GM21360 (cell line): ENCODE measurements around the gene IFIT1B.
"Not testable (repeated sequence)": the region's sequence is repeated elsewhere in the genome, so short reads cannot be mapped to it uniquely, and the experiment has no call there.

Experiments
- ATAC-seq: cut with Tn5 transposase; IDR thresholded peaks from one replicate; pipeline ENCODE4 v1.9.1; 2021; ENCODE audit warnings: mild to moderate bottlenecking, moderate library complexity; ENCODE audit not compliant: unreplicated experiment

Gene IFIT1B, protein sequence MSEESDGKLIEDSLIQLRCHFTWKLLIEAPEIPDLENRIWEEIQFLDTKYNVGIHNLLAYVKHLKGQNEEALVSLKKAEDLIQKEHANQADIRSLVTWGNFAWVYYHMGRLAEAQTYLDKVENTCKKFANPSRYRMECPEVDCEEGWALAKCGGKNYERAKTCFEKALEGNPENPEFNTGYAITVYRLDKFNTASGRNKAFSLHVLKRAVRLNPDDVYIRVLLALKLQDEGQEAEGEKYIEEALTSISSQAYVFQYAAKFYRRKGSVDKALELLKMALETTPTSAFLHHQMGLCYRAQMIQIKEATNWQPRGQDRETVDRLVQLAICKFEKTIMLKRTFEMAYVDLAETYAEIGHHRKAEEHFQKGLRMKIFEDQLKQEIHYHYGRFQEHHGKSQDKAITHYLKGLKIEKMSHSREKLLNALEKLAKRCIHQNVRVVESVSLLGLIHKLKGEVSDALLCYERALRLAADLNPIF

DNA sequence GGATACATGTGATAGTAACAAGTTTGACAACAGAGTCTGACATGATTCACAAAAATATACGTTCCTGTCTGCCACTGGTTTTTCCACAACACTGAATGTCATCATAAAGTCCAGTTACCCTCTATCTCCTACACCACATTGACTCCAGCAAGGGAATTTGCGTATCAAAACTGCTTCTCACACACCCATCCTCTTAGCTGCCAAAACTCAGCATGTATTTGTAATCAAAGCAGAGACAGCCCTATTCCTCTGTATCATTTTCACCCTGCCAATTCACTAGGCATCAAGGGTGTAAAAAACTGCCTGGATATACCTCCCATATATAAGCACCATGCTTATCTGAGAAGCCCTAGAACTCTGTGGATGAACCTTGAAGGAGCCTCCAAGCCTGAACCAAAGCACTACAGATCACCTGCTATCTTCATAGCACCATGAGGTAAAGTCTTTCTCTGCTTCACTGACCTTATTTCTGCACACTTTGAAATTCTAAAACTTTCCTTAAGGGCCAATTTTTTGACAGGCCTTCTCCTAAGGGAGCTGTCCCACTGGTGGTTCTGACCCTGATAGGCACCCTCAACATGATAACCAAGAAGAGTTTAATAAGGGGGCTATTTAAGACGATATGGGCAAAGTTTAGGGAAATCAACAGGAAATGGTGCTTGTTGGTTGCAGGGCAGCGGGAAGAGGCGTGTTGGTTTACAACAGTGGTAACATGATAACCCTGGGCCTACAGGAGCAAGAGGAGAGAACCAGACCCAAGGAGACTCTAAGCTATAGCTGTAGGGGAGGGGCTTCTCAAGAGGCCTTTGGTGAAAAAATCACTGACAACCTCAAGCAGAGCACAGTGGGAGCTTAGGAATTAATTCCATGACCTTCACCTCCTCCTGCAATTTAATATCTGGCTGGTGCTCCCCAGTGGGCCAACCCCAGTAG, at the start of gene IFIT1B:
TSS of gene IFIT1B (plus strand) at position 352 of the 933 bp plus-strand sequence. CDS start at position 432, 80 bp downstream.
- no peak for ATAC-seq

DNA sequence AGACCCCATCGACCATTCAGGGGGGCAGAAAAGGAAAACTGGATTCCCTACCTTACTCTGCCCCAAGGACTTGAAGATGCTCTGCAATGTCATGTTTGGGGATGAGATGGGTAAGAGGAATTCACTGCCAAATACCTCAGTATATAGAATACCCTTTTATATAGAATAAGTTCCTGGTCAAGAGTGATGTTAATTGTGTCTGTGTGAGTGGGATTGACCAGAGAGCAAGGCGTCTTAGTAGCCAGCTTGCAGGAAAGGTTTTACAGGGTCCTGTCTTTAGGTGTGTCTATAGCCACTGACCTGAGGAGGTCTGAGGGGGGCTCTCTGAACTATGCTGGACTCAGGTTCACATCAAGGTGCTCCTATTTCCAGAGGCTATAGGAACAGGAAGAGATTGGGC, 48.7 kb upstream of the IFIT1B start:
- ATAC-seq = no peak

DNA sequence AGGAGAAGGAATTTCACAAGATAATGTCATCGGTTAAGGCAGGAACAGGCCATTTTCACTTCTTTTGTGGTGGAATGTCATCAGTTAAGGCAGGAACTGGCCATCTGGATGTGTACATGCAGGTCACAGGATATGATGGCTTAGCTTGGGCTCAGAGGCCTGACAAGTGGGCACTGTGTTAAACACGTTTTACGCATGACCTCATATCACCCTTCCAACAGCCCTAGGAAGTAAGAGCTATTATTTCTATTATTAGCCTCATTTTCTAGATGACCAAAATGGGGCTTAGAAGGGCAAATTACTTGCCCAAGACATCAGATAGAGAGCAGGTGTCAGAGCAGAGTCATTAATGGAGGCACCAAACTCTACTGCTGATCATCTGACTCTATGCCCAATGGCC, 47.8 kb upstream of the IFIT1B start:
- not testable (repeated sequence) for ATAC-seq

DNA sequence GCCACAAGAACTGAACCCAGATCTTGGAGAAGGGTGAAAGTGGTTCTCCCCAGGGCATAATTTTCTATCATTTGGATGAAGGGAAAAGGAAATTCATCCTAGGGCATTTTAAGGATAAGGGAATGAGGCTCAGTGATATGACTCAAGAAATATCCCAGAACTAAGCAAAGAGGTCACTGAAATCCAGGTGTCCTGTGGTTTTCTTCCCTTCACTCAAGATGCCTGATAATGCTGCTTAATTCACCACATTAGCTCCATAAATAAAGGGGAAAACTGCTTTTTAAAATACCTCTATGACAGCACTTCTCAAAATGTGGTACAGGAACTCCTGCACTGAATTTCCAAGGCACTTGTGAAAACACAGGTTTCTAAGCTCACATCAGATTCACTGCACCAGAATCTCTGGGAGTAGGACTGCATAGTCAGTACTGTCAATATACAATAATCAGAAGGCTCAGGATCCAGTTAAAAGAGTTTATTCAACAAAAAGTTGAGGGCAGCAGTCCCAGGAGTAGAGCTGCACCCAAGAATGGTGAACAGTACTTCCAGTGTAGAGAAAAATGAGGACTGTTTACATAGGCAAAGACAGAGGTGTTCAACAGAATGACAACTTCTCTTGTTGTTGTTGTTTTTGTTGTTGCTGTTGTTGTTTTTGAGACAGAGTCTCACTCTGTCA, 47.2 kb upstream of the IFIT1B start:
- ATAC-seq = no peak

DNA sequence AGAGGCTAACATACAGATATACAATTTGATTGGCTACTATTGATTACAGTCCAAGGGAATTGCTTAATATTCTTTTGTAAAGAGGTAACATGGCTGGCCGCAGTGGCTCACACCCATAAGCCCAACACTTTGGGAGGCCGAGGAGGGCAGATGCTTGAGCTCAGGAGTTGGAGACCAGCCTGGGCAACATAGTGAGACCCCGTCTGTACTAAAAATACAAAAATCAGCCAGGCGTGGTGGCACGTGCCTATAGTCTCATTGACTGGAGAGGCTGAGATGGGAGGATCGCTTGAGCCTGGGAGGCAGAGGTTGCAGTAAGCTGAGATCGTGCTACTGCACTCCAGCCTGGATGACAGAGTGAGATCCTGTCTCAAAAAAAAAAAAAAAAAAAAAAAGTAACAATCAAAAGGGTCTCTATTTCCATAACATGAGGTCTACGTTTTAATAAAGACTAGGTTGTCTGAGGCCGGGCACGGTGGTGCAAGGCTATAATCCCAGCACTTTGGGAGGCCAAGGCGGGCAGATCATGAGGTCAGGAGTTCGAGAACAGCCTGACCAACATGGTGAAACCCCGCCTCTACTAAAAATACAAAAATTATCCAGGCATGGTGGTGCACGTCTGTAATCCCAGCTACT, 46.3 kb upstream of the IFIT1B start:
- ATAC-seq = not testable (repeated sequence)

DNA sequence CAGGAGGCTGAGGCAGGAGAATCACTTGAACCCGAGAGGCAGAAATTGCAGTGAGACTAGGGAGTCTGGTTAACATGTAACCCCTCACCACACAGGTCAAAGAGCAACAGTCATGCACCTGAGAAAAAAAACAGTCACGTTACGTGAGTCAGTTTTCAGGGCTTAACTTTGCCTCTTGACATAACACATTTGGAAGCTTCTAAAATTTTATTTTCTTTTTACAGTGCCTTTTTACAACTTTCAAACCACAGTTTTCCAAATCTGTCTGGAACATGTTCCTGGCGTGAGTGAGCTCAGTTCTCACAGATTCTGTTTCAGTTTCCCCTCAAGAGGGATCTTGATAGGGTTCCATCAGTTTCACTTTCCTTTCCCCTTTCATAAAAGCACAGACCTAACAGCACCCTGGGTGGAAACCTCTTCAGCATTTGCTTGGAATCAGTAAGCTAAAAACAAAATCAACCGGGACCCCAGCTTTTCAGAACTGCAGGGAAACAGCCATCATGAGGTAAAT, 45.7 kb upstream of the IFIT1B start:
- peak; percentile 38 for ATAC-seq

DNA sequence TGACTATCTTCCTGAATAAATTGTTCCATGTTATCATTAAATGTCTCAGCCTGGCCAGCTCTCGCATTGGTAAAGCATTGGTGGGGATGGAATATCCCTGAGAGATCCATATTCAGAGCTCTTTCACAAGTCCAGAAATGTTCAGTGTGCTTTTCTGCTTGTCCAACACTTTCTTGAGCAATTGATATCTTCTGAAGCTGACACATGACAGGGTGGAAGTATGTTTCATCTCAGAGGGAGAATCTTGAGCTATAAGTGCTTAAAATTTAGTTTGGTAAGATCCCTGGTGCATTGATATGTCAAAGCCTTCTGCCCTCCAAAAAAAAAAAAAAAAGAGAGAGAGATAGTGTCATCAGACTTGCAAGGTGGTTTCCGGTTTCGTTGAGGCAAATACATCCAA, 42.6 kb upstream of the IFIT1B start:
- ATAC-seq = no peak

DNA sequence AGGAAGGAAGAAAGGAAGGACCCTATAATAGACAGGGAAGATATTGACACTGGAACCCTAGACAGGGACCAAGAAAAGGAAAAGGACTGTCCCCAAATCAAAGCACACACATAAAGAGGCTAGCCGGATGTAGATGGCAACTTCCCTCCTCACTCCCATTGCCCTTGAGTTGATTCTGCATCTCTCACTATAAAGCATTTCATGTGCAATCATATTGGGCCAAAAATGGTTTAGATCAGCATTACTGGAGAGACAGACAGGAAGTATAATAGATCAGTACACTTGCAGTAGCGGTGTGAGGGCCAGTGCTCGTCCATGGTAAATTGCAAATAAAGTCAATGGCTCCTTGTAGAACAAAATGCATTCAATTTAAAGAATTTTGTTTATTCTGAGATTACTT, 41.6 kb upstream of the IFIT1B start:
- no peak for ATAC-seq

DNA sequence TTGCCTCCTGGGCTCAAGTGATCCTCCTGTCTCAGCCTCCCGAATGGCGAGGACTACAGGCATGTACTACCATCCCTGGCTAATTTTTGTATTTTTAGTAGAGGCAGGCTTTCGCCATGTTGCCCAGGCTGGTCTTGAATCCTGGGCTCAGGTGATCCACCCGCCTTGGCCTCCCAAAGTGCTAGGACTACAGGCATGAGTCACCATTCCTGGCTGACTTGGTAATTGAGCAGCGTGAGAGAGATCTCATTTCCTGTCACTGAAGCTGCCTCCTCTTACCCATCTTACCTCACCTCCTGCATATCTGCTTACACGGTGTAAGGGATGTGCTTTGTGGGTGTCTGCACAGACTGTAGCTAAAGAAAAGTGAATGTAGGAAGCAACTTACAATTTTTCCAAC, 40.4 kb upstream of the IFIT1B start:
- ATAC-seq = no peak

DNA sequence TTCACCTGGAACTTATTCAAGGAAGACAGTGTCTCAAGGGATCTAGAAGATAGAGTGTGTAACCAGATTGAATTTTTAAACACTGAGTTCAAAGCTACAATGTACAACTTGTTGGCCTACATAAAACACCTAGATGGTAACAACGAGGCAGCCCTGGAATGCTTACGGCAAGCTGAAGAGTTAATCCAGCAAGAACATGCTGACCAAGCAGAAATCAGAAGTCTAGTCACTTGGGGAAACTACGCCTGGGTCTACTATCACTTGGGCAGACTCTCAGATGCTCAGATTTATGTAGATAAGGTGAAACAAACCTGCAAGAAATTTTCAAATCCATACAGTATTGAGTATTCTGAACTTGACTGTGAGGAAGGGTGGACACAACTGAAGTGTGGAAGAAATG, 39.1 kb upstream of the IFIT1B start:
- no peak for ATAC-seq

DNA sequence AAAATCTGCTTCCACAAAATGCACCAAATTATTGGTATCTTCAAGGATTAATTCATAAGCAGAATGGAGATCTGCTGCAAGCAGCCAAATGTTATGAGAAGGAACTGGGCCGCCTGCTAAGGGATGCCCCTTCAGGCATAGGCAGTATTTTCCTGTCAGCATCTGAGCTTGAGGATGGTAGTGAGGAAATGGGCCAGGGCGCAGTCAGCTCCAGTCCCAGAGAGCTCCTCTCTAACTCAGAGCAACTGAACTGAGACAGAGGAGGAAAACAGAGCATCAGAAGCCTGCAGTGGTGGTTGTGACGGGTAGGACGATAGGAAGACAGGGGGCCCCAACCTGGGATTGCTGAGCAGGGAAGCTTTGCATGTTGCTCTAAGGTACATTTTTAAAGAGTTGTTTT, 38.0 kb upstream of the IFIT1B start:
- no peak for ATAC-seq

DNA sequence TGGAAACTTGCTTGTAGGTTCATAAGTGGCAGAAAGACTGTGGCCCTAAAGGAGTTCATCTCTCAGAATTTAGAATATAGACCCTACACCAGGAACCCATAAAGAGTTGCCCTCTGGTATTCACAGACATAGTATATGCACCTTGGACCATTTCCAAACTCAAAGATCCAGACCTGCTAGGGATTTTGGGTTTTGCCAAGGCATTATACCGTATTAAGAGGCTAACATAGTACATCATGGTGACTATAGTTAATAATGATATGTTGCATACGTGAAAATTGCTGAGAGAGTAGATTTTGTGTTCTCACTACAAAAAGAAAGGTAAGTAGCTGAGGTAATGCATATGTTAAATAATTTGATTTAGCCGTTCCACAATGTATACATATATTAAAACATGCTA, 36.2 kb upstream of the IFIT1B start:
- no peak for ATAC-seq

DNA sequence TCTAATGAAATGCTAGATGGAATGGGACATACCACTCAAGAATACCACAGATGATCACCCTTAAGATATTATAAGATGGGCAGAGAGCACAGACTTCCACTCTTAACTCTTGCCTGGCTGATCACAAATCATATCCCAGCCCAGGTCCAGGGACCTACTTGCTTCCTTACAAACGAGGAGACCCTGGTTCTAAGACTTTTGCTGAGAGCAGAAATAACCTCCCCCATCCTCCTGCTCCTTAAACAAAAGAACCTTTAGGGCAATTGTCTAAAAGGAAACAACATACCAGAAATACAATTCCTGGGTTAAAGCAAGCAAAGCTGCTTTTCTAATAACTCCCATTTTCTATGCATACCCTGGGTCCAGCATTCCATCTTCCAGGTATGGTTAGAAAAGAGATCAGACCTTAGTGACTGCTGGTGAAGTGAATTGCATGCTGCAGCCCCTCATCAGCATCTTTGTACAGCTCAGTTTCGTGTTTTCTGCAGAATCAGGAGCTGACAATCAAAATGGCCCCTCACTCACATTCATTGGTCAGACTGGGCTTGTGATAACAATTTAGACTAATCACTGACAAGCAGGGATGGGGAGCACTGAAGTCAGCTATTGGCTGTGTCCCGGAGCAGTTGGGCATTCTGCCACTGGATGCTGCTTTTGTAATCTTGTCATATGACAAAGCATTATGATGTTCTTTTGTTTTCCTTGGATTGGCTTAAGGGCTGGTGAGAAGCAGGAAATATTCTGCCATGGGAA, 35.5 kb upstream of the IFIT1B start:
- no peak for ATAC-seq

DNA sequence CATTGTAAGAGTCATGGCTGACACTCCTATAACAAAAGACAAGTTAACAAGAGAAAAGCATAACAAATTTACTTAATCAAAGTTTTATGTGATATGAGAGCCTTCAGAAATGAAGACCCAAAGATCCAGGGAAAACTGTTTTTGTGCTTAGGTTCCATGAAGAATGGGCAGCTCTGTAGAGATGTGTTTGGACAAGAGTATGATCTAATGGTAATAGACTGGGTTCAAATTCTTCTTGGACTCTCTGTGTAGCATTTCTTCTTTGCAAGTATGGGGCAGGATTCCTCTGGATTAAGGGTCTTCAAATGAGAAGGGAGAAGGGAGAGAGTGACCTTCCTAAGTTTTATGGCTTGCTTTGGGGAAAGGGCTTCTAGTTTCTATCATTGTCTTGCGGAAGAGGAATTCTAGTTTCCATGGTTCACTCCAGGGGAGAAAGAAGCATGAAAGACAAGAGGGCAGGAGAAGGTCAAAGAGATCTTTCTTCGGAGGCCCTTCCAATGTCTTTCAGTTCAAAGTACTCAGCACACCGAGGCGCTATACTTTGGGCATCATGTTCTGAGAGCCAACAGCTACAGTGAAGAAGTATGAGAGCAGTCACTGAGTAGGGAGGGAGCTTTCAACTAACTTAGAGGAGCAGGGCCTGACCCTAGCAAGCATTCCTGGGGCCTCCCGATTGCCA, 34.6 kb upstream of the IFIT1B start:
- ATAC-seq = no peak

DNA sequence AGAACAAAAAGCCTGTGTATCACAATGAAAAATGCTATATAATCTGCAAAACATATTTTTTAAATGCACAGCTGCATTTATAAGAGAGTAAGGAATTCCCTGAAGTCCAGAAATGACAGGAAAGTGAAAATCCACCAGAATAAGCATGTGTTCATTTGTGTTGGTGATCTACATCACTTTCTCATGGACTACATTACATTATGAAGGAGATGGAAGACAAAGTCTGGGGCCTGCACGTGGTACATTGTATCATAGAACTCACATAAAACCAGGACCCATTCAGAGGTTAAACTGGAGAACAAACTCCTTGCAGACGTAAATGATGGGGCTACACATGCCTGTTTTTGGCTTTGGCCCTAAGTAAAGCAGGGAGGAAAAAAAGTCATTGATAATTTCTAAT, 33.7 kb upstream of the IFIT1B start:
- ATAC-seq = no peak

DNA sequence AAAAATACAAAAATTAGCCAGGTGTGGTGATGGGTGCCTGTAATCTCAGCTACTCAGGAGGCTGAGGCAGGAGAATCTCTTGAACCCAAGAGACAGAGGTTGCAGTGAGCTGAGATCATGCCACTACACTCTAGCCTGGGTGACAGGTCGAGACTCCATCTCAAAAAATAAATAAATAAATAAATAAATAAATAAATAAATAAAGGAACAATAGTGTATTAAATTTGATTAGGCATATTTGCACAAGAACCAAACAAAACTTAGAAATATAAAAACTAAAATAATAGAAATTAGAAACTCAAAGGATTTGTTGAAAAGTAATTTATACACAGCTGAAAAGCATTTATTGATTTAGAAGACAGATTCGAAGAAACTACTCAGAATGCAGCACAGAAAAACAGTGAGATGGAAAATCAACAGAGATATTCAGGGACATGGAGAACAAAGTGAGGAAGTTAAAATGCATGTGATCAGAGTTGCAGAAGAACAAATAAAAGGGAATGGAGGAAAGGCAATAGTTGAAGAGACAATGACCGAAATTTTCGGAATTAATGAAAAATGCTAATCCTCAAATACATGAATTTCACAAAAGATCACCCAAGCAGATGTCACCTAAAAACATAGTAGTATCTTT, 32.4 kb upstream of the IFIT1B start:
- no peak for ATAC-seq

DNA sequence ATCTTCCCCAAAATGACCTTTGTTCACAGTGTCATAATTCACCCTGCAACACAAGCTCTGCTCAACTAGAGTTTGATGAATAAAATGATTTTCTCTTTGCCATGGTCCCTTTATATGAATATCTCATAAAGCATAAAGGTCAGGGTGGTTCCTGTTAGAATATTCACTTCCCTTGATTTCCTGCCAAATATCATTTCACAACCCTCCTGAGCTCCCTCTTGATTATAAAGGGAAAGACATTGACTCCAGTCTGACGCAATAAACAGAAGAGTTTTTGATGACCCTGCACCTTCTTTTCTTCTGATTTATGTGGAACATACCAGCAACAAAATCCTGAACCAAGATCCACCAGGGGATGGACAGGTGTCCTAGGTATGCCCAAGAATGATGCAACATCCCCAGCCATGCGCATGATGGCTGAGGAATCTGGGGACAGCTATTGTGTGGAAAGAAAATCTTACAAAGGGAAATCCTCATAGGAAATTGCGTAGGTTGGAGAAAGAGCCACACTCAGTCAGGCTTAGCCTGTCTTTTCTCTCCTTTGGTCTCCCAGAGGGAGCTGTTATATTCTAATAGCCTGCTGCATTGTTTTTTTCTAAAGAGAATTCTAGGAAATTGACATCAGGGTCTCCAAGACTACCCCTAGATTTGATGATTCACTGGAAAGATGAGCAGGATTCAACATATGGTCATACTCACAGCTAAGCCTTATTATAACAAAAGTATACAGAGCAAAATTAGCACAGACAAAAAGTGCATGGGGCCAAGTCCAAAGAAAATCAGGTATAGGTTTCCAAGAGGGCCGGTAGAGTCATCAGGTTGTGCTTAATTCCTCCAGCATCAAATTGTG, 31.2 kb upstream of the IFIT1B start:
- no peak for ATAC-seq
